HUDEP-2 (cell line): ENCODE results near the gene JPH3.

ENCODE experiments used
- DNase-seq, 76 experiments: peaks; one replicate each; lab custom pipeline; 2025; ENCODE audit not compliant: unreplicated experiment in 76 of 76; lab: John Stamatoyannopoulos, UW

The JPH3 gene

GRCh38 chr16:87648236-87648635 lies 45.9 kb downstream of the JPH3 start:
- DNase-seq = peak in 1 of 76 experiments; percentile 17

GRCh38 chr16:87648698-87649487 lies 46.6 kb downstream of the JPH3 start:
- DNase-seq = no peak

- no peak for DNase-seq
Observed at GRCh38 chr16:87652386-87652785, 50.1 kb downstream of the JPH3 start.

- DNase-seq = no peak
Observed at GRCh38 chr16:87652799-87653198, 50.5 kb downstream of the JPH3 start.

- DNase-seq = no peak
Observed at GRCh38 chr16:87653234-87653633, 50.9 kb downstream of the JPH3 start.

- no peak for DNase-seq
Observed at GRCh38 chr16:87654826-87655225, 52.5 kb downstream of the JPH3 start.

- no peak for DNase-seq
Observed at GRCh38 chr16:87656328-87656727, 54.0 kb downstream of the JPH3 start.

- DNase-seq = peak in 5 of 76 experiments; percentile 9 to 34 (median 16)
Observed at GRCh38 chr16:87657621-87658192, 55.4 kb downstream of the JPH3 start.

- no peak for DNase-seq
Observed at GRCh38 chr16:87658564-87659225, 56.4 kb downstream of the JPH3 start.

GRCh38 chr16:87661561-87661960 lies 59.3 kb downstream of the JPH3 start:
- peak in 26 of 76 experiments; percentile 2 to 46 (median 12) for DNase-seq

- DNase-seq = no peak
Observed at GRCh38 chr16:87662254-87663204, 60.2 kb downstream of the JPH3 start.

- DNase-seq = no peak
Observed at GRCh38 chr16:87664792-87665191, 62.5 kb downstream of the JPH3 start.

- DNase-seq = no peak
Observed at GRCh38 chr16:87665193-87665592, 62.9 kb downstream of the JPH3 start.

GRCh38 chr16:87666919-87667318 lies 64.6 kb downstream of the JPH3 start:
- no peak for DNase-seq

- DNase-seq = no peak
Observed at GRCh38 chr16:87667443-87667842, 65.1 kb downstream of the JPH3 start.

- no peak for DNase-seq
Observed at GRCh38 chr16:87667946-87668345, 65.6 kb downstream of the JPH3 start.

- DNase-seq = no peak
Observed at GRCh38 chr16:87669672-87670071, 67.4 kb downstream of the JPH3 start.

GRCh38 chr16:87671221-87671620 lies 68.9 kb downstream of the JPH3 start:
- peak in 1 of 76 experiments; percentile 4 for DNase-seq

GRCh38 chr16:87671715-87672270 lies 69.5 kb downstream of the JPH3 start:
- no peak for DNase-seq

GRCh38 chr16:87674419-87674818 lies 72.1 kb downstream of the JPH3 start:
- no peak for DNase-seq
